ENCODE data around the gene LDLRAD2. TPM values are rescaled to one million over a fixed set of nuclear protein-coding genes. Genes with fewer than 3 reads are reported as not detected.

Gene LDLRAD2
- total RNA-seq, 2 donors from 2014 or later, result 0.05 to 0.07 TPM

DNA sequence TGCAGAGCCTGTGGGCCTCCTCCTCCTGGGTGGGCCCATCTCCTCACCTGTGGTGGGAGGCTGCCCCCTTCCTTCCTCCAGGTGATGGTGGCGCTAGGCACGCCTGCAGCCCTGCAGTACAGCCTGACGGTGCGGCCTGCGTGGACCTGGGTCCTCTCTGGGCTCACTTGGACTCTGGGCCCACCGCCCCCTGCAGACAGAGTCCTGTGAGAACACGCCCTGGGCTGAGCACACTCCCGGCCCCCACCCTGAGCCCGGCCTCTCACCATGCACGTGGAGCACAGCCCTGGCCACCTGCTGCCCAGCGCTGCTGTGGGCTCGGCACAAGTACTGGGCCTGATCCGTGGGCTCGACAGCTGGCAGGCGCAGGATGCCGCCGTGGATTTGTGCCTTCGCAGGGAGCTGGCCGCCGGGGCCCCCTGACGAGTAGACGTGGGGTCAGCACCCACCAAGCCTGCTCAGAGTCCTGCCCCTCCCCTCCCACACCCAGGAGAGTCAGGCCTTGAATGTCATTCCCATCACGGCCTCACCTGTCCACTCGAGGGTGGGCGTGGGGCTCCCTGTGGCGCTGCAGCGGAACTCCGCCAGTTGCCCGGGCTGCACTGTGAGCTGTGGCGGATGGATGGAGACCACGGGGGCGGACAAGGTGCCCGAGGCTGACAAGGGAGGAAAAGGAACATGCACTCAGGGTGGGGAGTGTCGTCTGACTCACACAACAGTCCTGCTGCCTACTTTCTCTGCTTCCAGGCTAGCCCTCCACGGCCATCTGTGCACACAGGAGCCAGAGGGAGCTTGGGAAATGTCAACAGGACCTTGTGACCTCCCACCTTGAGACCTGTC, 43.4 kb downstream of the LDLRAD2 start:
- Mint-ChIP-seq H3K4me1 (ENCODE audit: low read depth) (peaks cover 5% of the 10 kb centered on the region), H3K36me3 (ENCODE audit: insufficient read depth in 2 of 2) (no peaks in the 10 kb centered on the region), H3K9me3 (no peaks in the 10 kb centered on the region), H3K4me3 (no peak overlapping the region), H3K27me3 (ENCODE audit: low read depth) (no peaks in the 10 kb centered on the region), H3K27ac (no peak overlapping the region)
- no peak for DNase-seq
- ATAC-seq (replicated peaks in 1 of 2), result no peak

DNA sequence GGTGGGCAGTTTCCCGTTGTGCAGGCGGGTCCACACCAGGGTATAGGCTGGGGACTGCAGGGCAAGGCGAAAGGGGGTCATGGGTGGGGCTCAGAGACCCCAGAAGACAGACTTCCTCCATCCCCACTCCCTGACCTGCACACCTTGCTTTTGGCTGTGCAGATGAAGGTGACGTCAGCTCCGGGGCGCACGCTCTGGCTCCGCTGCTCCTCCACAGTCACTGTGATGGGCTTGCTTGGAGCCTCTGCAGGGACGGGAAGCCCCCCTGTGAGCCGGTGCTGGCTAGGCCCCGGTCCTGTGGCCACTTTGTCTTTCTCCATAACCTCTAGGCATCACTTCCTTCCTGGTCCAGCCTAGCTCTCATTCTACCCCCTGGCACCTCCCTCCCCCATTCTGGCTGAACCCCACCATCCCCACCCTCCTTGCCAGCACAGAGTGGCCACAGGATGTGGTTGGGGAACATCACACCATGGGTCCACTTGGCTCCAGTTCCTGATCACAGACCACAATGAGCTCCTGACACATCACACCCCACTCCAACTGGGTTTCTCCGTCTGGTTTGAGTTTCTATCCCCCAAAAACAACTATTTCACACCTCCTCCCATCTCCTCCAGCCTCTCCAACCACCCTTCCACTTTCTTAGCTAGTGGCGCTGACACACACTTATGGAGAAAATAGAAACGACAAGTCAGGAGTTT, 45.2 kb downstream of the LDLRAD2 start:
- DNase-seq (no peak), ATAC-seq (replicated peaks in 1 of 2) (no peak)
- no peaks in the 10 kb centered on the region for H3K9me3 Mint-ChIP-seq
- H3K27me3 Mint-ChIP-seq (ENCODE audit: low read depth), result no peaks in the 10 kb centered on the region
- no peak overlapping the region for H3K27ac Mint-ChIP-seq
- peaks cover 1% of the 10 kb centered on the region for H3K4me1 Mint-ChIP-seq (ENCODE audit: low read depth)
- H3K4me3 Mint-ChIP-seq, result no peak overlapping the region
- no peaks in the 10 kb centered on the region for H3K36me3 Mint-ChIP-seq (ENCODE audit: insufficient read depth in 2 of 2)

DNA sequence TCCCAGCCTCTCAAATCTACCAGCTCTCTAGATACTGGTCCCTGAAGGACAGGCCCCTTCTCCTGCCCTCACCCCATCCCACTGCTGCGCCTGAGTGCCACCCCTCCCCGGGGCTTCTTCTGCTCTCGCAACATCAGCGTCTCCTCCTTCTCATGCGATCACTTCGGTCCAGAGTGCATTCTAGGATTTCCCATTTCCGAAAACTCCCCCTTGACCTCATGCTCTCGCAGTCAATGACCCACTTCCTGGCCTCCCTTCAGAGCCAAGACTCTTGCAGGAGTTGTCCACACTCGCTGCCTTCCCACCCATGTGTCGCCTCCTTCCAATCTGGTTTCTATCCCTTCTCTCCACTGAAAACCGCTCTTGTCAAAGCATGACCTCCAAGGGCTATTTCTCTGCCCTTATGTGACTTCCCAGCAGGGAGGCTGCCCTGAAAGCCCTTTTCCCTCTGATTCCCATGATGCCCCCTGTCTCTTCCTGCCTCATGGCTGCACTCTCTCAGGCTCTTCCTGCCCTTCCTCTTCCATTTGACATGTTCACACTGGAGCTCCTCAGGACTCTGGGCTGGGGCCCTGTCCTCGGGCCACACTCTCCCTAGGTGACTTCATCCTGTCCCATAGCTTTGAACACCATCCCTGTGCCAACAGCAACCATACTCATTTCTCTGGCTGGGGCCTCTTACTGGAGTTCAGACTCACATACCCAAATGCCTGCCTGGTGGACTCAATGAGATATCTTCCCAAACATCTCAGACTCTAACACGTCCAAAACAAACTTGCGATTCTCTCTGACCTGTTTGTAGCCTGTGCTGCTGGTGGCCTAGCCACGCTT, 46.0 kb downstream of the LDLRAD2 start:
- no peaks in the 10 kb centered on the region for H3K27me3 Mint-ChIP-seq (ENCODE audit: low read depth)
- H3K4me3 Mint-ChIP-seq, result no peak overlapping the region
- ATAC-seq (replicated peaks in 1 of 2) (no peak), DNase-seq (no peak)
- no peaks in the 10 kb centered on the region for H3K4me1 Mint-ChIP-seq (ENCODE audit: low read depth)
- no peaks in the 10 kb centered on the region for H3K36me3 Mint-ChIP-seq (ENCODE audit: insufficient read depth in 2 of 2)
- no peaks in the 10 kb centered on the region for H3K9me3 Mint-ChIP-seq
- H3K27ac Mint-ChIP-seq, result no peak overlapping the region

DNA sequence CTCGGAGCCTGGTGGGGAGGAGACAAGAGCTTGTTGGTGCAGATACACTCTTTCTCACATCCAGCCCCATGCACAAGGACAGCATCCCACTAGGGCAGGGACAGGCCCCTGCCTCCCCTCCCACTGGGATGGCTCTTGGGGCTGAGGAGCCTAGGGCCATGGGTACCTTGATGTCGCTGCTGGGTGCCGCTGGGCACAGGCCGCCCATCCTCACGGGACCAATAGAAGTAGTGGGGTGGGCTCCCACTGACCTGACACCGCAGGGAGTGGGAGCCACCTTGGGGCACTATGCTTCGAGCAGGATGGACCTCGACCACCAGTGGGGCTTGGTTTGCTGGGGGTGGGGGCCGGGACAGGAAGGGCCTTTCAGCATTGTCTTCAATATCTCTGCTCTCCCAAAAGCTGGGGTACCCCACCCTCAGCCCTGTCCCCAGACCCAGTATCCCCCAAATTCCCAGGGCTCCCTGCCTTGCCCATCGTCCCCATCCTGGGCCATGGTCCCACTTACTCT, 47.7 kb downstream of the LDLRAD2 start:
- DNase-seq, result no peak
- Mint-ChIP-seq H3K4me1 (ENCODE audit: low read depth) (no peaks in the 10 kb centered on the region), H3K36me3 (ENCODE audit: insufficient read depth in 2 of 2) (no peaks in the 10 kb centered on the region), H3K27me3 (ENCODE audit: low read depth) (no peaks in the 10 kb centered on the region), H3K9me3 (no peaks in the 10 kb centered on the region), H3K27ac (no peak overlapping the region), H3K4me3 (no peak overlapping the region)
- ATAC-seq (replicated peaks in 1 of 2), result no peak

DNA sequence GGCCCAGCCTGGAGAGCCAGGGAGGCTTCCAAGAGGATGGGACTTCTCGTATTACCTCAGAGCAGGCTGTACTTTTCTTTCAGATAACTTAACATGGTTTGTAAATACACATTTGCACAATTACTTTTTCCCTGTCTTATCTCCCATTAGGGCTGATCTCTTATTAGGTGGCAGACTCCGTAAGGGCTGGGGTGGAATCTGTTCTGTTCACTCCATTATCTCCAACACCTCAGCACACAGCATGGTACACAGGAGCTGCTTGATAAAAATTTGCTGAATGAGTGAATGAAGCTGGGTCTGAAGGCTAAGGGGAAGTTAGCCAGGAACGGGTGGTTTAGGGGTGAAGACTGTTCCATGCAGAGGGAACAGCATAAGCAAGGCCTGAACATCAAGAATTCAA, 48.9 kb downstream of the LDLRAD2 start:
- ATAC-seq (replicated peaks in 1 of 2) (no peak), DNase-seq (no peak)
- Mint-ChIP-seq H3K27me3 (ENCODE audit: low read depth) (no peaks in the 10 kb centered on the region), H3K4me1 (ENCODE audit: low read depth) (no peaks in the 10 kb centered on the region), H3K36me3 (ENCODE audit: insufficient read depth in 2 of 2) (no peaks in the 10 kb centered on the region), H3K4me3 (no peak overlapping the region), H3K27ac (no peak overlapping the region), H3K9me3 (no peaks in the 10 kb centered on the region)

GRCh38 chr1:21861602-21862429, 49.8 kb downstream of the LDLRAD2 start:
- Mint-ChIP-seq H3K4me3 (no peak overlapping the region), H3K27ac (no peak overlapping the region), H3K9me3 (no peaks in the 10 kb centered on the region), H3K27me3 (ENCODE audit: low read depth) (no peaks in the 10 kb centered on the region), H3K36me3 (ENCODE audit: insufficient read depth in 2 of 2) (no peaks in the 10 kb centered on the region), H3K4me1 (ENCODE audit: low read depth) (no peaks in the 10 kb centered on the region)
- DNase-seq, result no peak
- ATAC-seq (replicated peaks in 1 of 2), result no peak

DNA sequence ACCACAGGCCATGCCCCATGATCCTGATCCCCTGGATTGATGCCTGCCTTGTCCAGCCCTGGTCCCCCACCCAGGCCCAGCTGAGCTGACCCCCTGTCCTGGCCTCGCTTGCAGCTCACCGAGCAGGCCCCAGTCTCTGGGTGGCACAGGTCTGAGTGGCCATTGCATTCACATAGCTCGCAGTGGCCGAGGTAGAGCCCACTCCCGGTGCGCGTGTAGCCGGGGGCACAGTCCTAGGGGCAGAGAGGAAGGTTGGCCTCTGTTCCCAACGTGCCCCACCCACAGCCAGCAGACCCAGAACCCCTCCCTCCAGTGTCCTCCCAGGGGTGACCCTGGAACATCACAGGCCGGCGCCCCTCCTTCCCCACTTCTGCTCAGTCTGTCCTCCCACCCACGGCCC, 51.9 kb downstream of the LDLRAD2 start:
- Mint-ChIP-seq H3K36me3 (ENCODE audit: insufficient read depth in 2 of 2) (no peaks in the 10 kb centered on the region), H3K9me3 (no peaks in the 10 kb centered on the region), H3K27ac (no peak overlapping the region), H3K4me1 (ENCODE audit: low read depth) (no peaks in the 10 kb centered on the region), H3K4me3 (no peak overlapping the region), H3K27me3 (ENCODE audit: low read depth) (no peaks in the 10 kb centered on the region)
- no peak for ATAC-seq (replicated peaks in 1 of 2)
- DNase-seq, result no peak

DNA sequence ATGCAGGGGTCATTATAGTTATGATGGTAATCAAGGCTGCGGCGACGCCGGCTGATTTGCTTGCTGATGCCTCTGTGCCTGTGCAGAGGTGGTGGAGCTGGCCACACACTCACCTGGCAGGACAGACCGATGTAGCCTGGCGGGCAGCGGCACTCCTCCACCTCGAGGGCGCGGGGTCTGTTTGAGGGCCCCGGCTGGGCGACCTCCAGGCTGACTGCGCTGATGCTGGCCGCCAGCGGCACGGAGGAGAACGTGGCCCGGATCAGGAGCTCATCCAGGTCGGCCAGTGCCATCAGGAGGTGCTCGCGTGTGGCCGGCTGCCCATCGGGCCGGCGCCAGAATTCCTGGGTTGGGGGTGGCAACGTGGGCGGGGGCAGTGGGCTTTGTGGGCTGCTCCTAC, 52.7 kb downstream of the LDLRAD2 start:
- ATAC-seq (replicated peaks in 1 of 2), result no peak
- no peak overlapping the region for H3K27ac Mint-ChIP-seq
- H3K9me3 Mint-ChIP-seq, result no peaks in the 10 kb centered on the region
- no peak overlapping the region for H3K4me3 Mint-ChIP-seq
- H3K27me3 Mint-ChIP-seq (ENCODE audit: low read depth), result no peaks in the 10 kb centered on the region
- no peaks in the 10 kb centered on the region for H3K36me3 Mint-ChIP-seq (ENCODE audit: insufficient read depth in 2 of 2)
- H3K4me1 Mint-ChIP-seq (ENCODE audit: low read depth), result no peaks in the 10 kb centered on the region
- DNase-seq, result no peak

DNA sequence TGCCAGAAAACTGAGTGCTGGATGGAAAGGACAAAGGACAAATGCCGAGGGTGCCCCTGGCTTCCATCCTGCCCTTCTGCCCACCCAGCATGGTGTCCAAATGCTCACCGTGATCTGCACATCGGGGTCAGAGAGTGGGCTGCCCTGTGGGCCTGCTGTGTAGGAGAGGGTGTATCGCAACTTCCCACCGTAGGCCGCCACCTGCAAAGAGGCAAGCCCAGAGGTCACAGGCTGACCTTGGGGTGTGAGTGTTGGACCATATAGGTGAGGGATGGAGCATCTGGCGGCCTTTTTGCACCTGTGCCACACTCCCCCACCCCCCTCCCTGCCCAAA, 53.5 kb downstream of the LDLRAD2 start:
- no peaks in the 10 kb centered on the region for H3K4me1 Mint-ChIP-seq (ENCODE audit: low read depth)
- no peak overlapping the region for H3K27ac Mint-ChIP-seq
- ATAC-seq (replicated peaks in 1 of 2) (no peak), DNase-seq (no peak)
- H3K9me3 Mint-ChIP-seq, result no peaks in the 10 kb centered on the region
- H3K27me3 Mint-ChIP-seq (ENCODE audit: low read depth), result no peaks in the 10 kb centered on the region
- H3K36me3 Mint-ChIP-seq (ENCODE audit: insufficient read depth in 2 of 2), result no peaks in the 10 kb centered on the region
- no peak overlapping the region for H3K4me3 Mint-ChIP-seq

- no peak for ATAC-seq (replicated peaks in 1 of 2)
- no peak overlapping the region for H3K27ac Mint-ChIP-seq
- no peak overlapping the region for H3K4me3 Mint-ChIP-seq
- no peaks in the 10 kb centered on the region for H3K9me3 Mint-ChIP-seq
- H3K27me3 Mint-ChIP-seq (ENCODE audit: low read depth), result no peaks in the 10 kb centered on the region
- no peaks in the 10 kb centered on the region for H3K36me3 Mint-ChIP-seq (ENCODE audit: insufficient read depth in 2 of 2)
- no peaks in the 10 kb centered on the region for H3K4me1 Mint-ChIP-seq (ENCODE audit: low read depth)
- no peak for DNase-seq
These were observed 54.1 kb downstream of the LDLRAD2 start for GRCh38 chr1:21865943-21866706.

- Mint-ChIP-seq H3K9me3 (no peaks in the 10 kb centered on the region), H3K4me1 (ENCODE audit: low read depth) (no peaks in the 10 kb centered on the region), H3K27ac (no peak overlapping the region), H3K4me3 (no peak overlapping the region), H3K27me3 (ENCODE audit: low read depth) (no peaks in the 10 kb centered on the region), H3K36me3 (ENCODE audit: insufficient read depth in 2 of 2) (no peaks in the 10 kb centered on the region)
- ATAC-seq (replicated peaks in 1 of 2) (no peak), DNase-seq (no peak)
These were observed 54.6 kb downstream of the LDLRAD2 start for GRCh38 chr1:21866707-21867043.

DNA sequence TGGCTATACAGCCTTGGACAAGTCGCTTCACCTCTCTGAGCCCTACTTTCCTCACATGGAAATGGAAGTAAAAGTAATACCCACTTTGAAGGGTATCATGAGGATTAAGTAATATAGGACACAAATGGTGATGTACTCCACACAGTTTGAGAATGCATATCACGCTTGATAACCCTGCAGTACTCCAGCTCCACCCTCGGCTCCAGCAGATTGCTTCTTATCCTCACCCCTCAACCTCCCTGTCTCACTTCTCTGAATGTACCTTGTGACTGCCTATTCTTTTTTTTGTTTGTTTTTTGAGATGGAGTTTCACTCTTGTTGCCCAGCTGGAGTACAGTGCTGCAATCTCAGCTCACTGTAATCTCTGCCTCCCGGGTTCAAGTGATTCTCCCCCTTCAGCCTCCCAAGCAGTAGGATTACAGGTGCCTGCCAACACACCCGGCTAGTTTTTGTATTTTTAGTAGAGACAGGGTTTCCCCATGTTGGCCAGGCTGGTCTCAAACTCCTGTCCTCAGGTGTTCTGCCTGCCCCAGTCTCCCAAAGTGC, 55.5 kb downstream of the LDLRAD2 start:
- ATAC-seq (replicated peaks in 1 of 2), result no peak
- H3K36me3 Mint-ChIP-seq (ENCODE audit: insufficient read depth in 2 of 2), result no peaks in the 10 kb centered on the region

More for the DNA sequence above, 55.5 kb downstream of the LDLRAD2 start:
- Mint-ChIP-seq H3K27ac (no peak overlapping the region), H3K9me3 (no peaks in the 10 kb centered on the region), H3K4me3 (no peak overlapping the region), H3K4me1 (ENCODE audit: low read depth) (peaks cover 5% of the 10 kb centered on the region), H3K27me3 (ENCODE audit: low read depth) (no peaks in the 10 kb centered on the region)
- DNase-seq, result no peak
